Heart left ventricle (tissue), 16 donors: Measurements from ENCODE around the gene KRTAP5-5. TPM values are rescaled to one million over a fixed set of nuclear protein-coding genes. Genes with fewer than 3 reads are reported as not detected.
"Not testable (repeated sequence)": the region's sequence is repeated elsewhere in the genome, so short reads cannot be mapped to it uniquely, and the experiment has no call there.

Experiments
- ATAC-seq, 4 donors: fragments of 200-7000 bp; cut with Tn5 transposase; one replicate each; pipeline ENCODE4 v1.9.1; 2020 to 2022; ENCODE audit warnings: moderate library complexity in 4 of 4, mild to moderate bottlenecking in 3 of 4, moderate number of reproducible peaks in 1 of 4
- DNase-seq, 5 donors: peaks; one replicate each; pipeline ENCODE4 v3.0.0-alpha.2; 2020
- H3K27ac ChIP-seq, 12 donors: fragments of 200-600 bp; sonication (generic) in 4 of 12; one replicate each; pipeline versions ENCODE4 v1.5.0 to v1.8.0; 2016 to 2022; ENCODE audit warnings: mild to moderate bottlenecking in 2 of 12
- H3K27me3 ChIP-seq, 9 donors: fragments of 200-600 bp; sonication (generic) in 2 of 9; one replicate each; pipeline versions ENCODE4 v1.5.1 to v1.8.0; 2016 to 2022; ENCODE audit warnings: mild to moderate bottlenecking in 3 of 9
- H3K36me3 ChIP-seq, 9 donors: fragments of 200-600 bp; sonication (generic) in 2 of 9; one replicate each; pipeline versions ENCODE4 v1.5.0 to v1.8.0; 2018 to 2022; ENCODE audit warnings: mild to moderate bottlenecking in 2 of 9
- H3K4me1 ChIP-seq, 12 donors: fragments of 200-600 bp; sonication (generic) in 4 of 12; one replicate each; pipeline versions ENCODE4 v1.5.0 to v1.8.0; 2016 to 2022; ENCODE audit warnings: mild to moderate bottlenecking in 3 of 12
- H3K4me3 ChIP-seq, 12 donors: fragments of 200-600 bp; sonication (generic) in 4 of 12; one replicate each; pipeline versions ENCODE4 v1.5.0 to v1.8.0; 2017 to 2022; ENCODE audit warnings: mild to moderate bottlenecking in 9 of 12, moderate library complexity in 4 of 12
- H3K9me3 ChIP-seq, 12 donors: fragments of 200-600 bp; sonication (generic) in 4 of 12; one replicate each; pipeline versions ENCODE4 v1.5.0 to v1.8.0; 2016 to 2022; ENCODE audit warnings: mild to moderate bottlenecking in 1 of 12
- POLR2A ChIP-seq, 2 donors: fragments of 450-650 bp; IDR thresholded peaks; one replicate each; pipeline ENCODE4 v1.6.1; 2017; ENCODE audit warnings: antibody characterized with exemption in 2 of 2, mild to moderate bottlenecking in 2 of 2, moderate library complexity in 2 of 2
- WGBS, 4 donors: extraction: QIAGEN DNeasy Blood & Tissue Kit in 2 of 4; methylation state at CpG; one replicate each; pipeline versions ENCODE4 v1.1.5 to v1.1.7; 2013 to 2018; 5-methylcytosine and 5-hydroxymethylcytosine counted together
- intact Hi-C, 10 donors: fragments of 100-400 bp; cut with DNase I; formaldehyde crosslinking; loops; one replicate each; pipeline versions ENCODE4 v1.11.1 to v1.14.2; 2022
- polyA plus RNA-seq, 2 donors: library from polyadenylated mRNA; stranded (reverse); fragments of 200-250 nt; gene quantifications; one replicate each; pipeline ENCODE4 v1.2.3, GENCODE V29; 2013
- total RNA-seq, 9 donors: library from RNA; depleted of rRNA in 2 of 9; stranded (reverse); fragments of >200 nt in 2 of 9; fragmentation: NEBNext Ultra II Directional in 3 of 9; extraction: Animal tissue kit (Norgen Biotek cat#: 25700) in 3 of 9; gene quantifications; one replicate each; pipeline versions ENCODE4 v1.1.0 to v1.2.4, GENCODE V29; 2016 to 2023
- TF ChIP-seq, protein P1 (sequence below), 12 donors: fragments of 200-600 bp; sonication (generic) in 4 of 12; IDR thresholded peaks; one replicate each; pipeline versions ENCODE4 v1.5.0 to v1.8.0; 2018 to 2022; ENCODE audit warnings: antibody characterized with exemption in 12 of 12, mild to moderate bottlenecking in 5 of 12
- donor health status: ischemic (EF 13 %, LVEDD 7.1; RV severe dilation, severe dysfunction).
- donor health status: healthy with polysubstance abuse.
- donor health status: DM: no; HTN: yes; CAD: no.
- donor health status: DM: no; HTN: no; CAD: no.
- donor health status: ischemic (EF 25% LVEDD 6.9; RV normal size, moderate dysfunction).
- donor health status: ischemic (EF 25% LVEDD 5.7; RV mildly dilated, moderate dysfunction).
- donor health status: healthy.
- donor health status: DM: yes; HTN: yes; CAD: no.
- donor health status: ischemic (EF 35%, LVEDD 5.7; RV mildly dilated, moderate dysfunction).
- donor health status: nonischemic (EF 11% LVEDD 7.7; RV severe dilation, severe dysfunction).
- donor health status: DM: yes; HTN: yes; CAD: no.
- donor health status: PGD.
- donor health status: ischemic (EF 29% LVEDD 5.4; RV normal size, mild dysfunction).
- donor health status: nonischemic (EF 23%, LVEDD 6.1; RV moderate dilation, normal function).

The KRTAP5-5 gene
- total and polyA plus RNA-seq, 11 donors = not detected

- H3K4me1 ChIP-seq = peaks cover 0 to 7% (median 0%) of the 10 kb centered on the region in 12 donors
- H3K36me3 ChIP-seq = no peaks in the 10 kb centered on the region
- TF ChIP-seq, protein P1, sequence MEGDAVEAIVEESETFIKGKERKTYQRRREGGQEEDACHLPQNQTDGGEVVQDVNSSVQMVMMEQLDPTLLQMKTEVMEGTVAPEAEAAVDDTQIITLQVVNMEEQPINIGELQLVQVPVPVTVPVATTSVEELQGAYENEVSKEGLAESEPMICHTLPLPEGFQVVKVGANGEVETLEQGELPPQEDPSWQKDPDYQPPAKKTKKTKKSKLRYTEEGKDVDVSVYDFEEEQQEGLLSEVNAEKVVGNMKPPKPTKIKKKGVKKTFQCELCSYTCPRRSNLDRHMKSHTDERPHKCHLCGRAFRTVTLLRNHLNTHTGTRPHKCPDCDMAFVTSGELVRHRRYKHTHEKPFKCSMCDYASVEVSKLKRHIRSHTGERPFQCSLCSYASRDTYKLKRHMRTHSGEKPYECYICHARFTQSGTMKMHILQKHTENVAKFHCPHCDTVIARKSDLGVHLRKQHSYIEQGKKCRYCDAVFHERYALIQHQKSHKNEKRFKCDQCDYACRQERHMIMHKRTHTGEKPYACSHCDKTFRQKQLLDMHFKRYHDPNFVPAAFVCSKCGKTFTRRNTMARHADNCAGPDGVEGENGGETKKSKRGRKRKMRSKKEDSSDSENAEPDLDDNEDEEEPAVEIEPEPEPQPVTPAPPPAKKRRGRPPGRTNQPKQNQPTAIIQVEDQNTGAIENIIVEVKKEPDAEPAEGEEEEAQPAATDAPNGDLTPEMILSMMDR (IDR thresholded peaks at IDR 0.05) = no peak
- TF ChIP-seq POLR2A (IDR thresholded peaks at IDR 0.05) = no peak
- H3K27me3 ChIP-seq = no peaks in the 10 kb centered on the region
- no peaks in the 10 kb centered on the region for H3K9me3 ChIP-seq
- 82 to 93% (median 90%) methylated on average over 2 of the region's 2 CpGs for WGBS, 4 donors
- no peak for ATAC-seq
- intact Hi-C loops = no loop called here
- no peak for DNase-seq
- no peak overlapping the region for H3K4me3 ChIP-seq
- no peak overlapping the region for H3K27ac ChIP-seq
Measured at GRCh38 chr11:1586699-1587098, 42.9 kb upstream of the KRTAP5-5 start.

- ATAC-seq = peak in 3 of 4 donors; percentile 65 to 85 (median 67)
- intact Hi-C loops, H3K27me3 ChIP-seq, H3K4me3 ChIP-seq, H3K36me3 ChIP-seq, DNase-seq, H3K4me1 ChIP-seq, H3K9me3 ChIP-seq: not testable (repeated sequence)
- WGBS, 4 donors = 38 to 52% (median 44%) methylated on average over 7 to 8 of the region's 10 CpGs
- peak overlapping the region in 4 of 12 donors; percentile 3 to 69 (median 64) for H3K27ac ChIP-seq
Measured at GRCh38 chr11:1589191-1589963, 40.2 kb upstream of the KRTAP5-5 start.

- intact Hi-C loops = no loop called here
- no peaks in the 10 kb centered on the region for H3K9me3 ChIP-seq
- TF ChIP-seq, protein P1 (IDR thresholded peaks at IDR 0.05) = no peak
- no peak for TF ChIP-seq POLR2A (IDR thresholded peaks at IDR 0.05)
- H3K36me3 ChIP-seq = no peaks in the 10 kb centered on the region
- H3K4me1 ChIP-seq = peaks cover 0 to 7% (median 0%) of the 10 kb centered on the region in 12 donors
- H3K27me3 ChIP-seq = no peaks in the 10 kb centered on the region
- no peak overlapping the region for H3K4me3 ChIP-seq
- DNase-seq (no peak), ATAC-seq (no peak)
- WGBS, 4 donors = 90 to 95% (median 92%) methylated on average over 6 of the region's 6 CpGs
- H3K27ac ChIP-seq = peak overlapping the region in 4 of 12 donors; percentile 43 to 68 (median 62)
Measured at GRCh38 chr11:1589996-1590395, 39.6 kb upstream of the KRTAP5-5 start.

GRCh38 chr11:1592628-1593027 is 36.9 kb upstream of the KRTAP5-5 start:
- no peaks in the 10 kb centered on the region for H3K9me3 ChIP-seq
- H3K4me3 ChIP-seq = no peak overlapping the region
- peaks cover 0 to 3% (median 0%) of the 10 kb centered on the region in 9 donors for H3K27me3 ChIP-seq
- no peaks in the 10 kb centered on the region for H3K36me3 ChIP-seq
- TF ChIP-seq, protein P1 (IDR thresholded peaks at IDR 0.05) = no peak
- no peak for TF ChIP-seq POLR2A (IDR thresholded peaks at IDR 0.05)
- intact Hi-C loops = no loop called here
- ATAC-seq (no peak), DNase-seq (no peak)
- H3K27ac ChIP-seq = no peak overlapping the region
- H3K4me1 ChIP-seq = peaks cover 0 to 10% (median 2%) of the 10 kb centered on the region in 12 donors
- 85 to 88% (median 87%) methylated on average over 9 of the region's 9 CpGs for WGBS, 4 donors

- ATAC-seq = peak in 1 of 4 donors; percentile 15
- DNase-seq = not testable (repeated sequence)
- WGBS, 4 donors = 43 to 49% (median 47%) methylated on average over 11 of the region's 11 CpGs
Measured at GRCh38 chr11:1595994-1596575, 33.5 kb upstream of the KRTAP5-5 start.

GRCh38 chr11:1596576-1597121 is 32.9 kb upstream of the KRTAP5-5 start:
- DNase-seq, intact Hi-C loops, H3K27ac ChIP-seq, H3K27me3 ChIP-seq, H3K36me3 ChIP-seq, H3K4me1 ChIP-seq, H3K4me3 ChIP-seq, H3K9me3 ChIP-seq: not testable (repeated sequence)
- 60 to 71% (median 62%) methylated on average over 17 to 19 of the region's 19 CpGs for WGBS, 4 donors
- ATAC-seq = peak in 1 of 4 donors; percentile 82

More at GRCh38 chr11:1595994-1596575, 33.5 kb upstream of the KRTAP5-5 start:
- not testable (repeated sequence) for H3K27me3 ChIP-seq, H3K27ac ChIP-seq, H3K9me3 ChIP-seq, H3K36me3 ChIP-seq, H3K4me3 ChIP-seq, H3K4me1 ChIP-seq
- intact Hi-C loops = loop anchor here in 2 of 10 donors (2.0 kb wide), 1 partner anchor 33 kb away; the partner anchor contains the start of gene KRTAP5-5 (in 2 of the 2)
